Esophagus squamous epithelium (tissue), 5 donors: ENCODE results near the gene PYROXD2. TPM values are rescaled to one million over a fixed set of nuclear protein-coding genes. Genes with fewer than 3 reads are reported as not detected.

Experiments
- DNase-seq: peaks from one replicate; lab custom pipeline; 2025; lab: John Stamatoyannopoulos, UW
- H3K27ac ChIP-seq, 4 donors: fragments of 200-600 bp; sonication (generic); one replicate each; pipeline ENCODE4 v1.5.1; 2016 to 2019; ENCODE audit warnings: mild to moderate bottlenecking in 1 of 4
- H3K27me3 ChIP-seq, 4 donors: fragments of 200-600 bp; sonication (generic); 1 replicate in 3 of 4; 2 replicates in 1 of 4; pipeline versions ENCODE4 v1.5.1 to v1.6.0; 2017 to 2021; ENCODE audit warnings: antibody characterized with exemption in 1 of 4
- H3K36me3 ChIP-seq, 3 donors: fragments of 200-600 bp; sonication (generic); one replicate each; pipeline ENCODE4 v1.5.1; 2016 to 2019
- H3K4me1 ChIP-seq, 3 donors: fragments of 200-600 bp; sonication (generic); one replicate each; pipeline ENCODE4 v1.5.1; 2017 to 2019
- H3K4me3 ChIP-seq, 4 donors: fragments of 200-600 bp; sonication (generic); 1 replicate in 3 of 4; 2 replicates in 1 of 4; pipeline ENCODE4 v1.5.1; 2016 to 2019; ENCODE audit warnings: mild to moderate bottlenecking in 2 of 4, moderate library complexity in 1 of 4
- H3K9me3 ChIP-seq, 3 donors: fragments of 200-600 bp; sonication (generic); one replicate each; pipeline ENCODE4 v1.5.1; 2016 to 2019
- POLR2A ChIP-seq, 4 donors: fragments of 450-650 bp; IDR thresholded peaks; one replicate each; pipeline ENCODE4 v1.6.1; 2017; ENCODE audit warnings: antibody characterized with exemption in 4 of 4, mild to moderate bottlenecking in 4 of 4, moderate library complexity in 3 of 4
- WGBS, 2 donors: methylation state at CpG; one replicate each; pipeline ENCODE4 v1.1.5; 2018; 5-methylcytosine and 5-hydroxymethylcytosine counted together
- intact Hi-C: fragments of 100-400 bp; cut with DNase I; formaldehyde crosslinking; loops from one replicate; pipeline ENCODE4 v1.15.0; 2022
- total RNA-seq, 4 donors: library from RNA; depleted of rRNA; stranded (reverse); fragments of >200 nt; gene quantifications; one replicate each; pipeline ENCODE4 v1.1.0, GENCODE V29; 2016
- TF ChIP-seq, protein P1 (sequence below), 6 experiments: fragments of 450-650 bp in 4 of 6; fragments of 200-600 bp in 2 of 6; sonication (generic) in 2 of 6; IDR thresholded peaks; one replicate each; pipeline ENCODE4 v1.5.1; 2016 to 2019; ENCODE audit warnings: antibody characterized with exemption in 6 of 6, mild to moderate bottlenecking in 4 of 6, moderate library complexity in 4 of 6
- donor health status: DM: yes; HTN: yes; CAD: no.

The PYROXD2 gene
- total RNA-seq, 4 donors from 2014 or later = 1.6 to 7.7 (median 3.9) TPM

DNA sequence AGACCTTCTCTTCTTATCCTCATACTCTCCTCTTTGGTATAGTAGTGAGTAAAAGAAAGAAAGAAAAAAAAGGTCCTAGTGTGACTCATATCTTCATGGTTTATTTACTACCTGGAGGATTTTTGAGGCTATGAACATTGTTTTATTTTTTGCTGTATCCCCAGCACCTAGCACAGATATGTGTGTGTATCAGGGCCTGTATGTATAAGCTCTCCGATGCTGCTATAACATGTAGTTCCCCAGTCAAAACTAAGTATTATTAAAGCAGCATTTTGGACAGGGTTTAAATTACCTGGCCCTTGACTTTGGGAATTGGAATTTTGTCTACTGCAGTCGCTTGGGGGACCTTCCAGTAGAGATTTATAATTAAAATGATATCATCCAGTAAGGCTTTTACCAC lies 46.3 kb downstream of the PYROXD2 start:
- no peak overlapping the region for H3K27ac ChIP-seq
- TF ChIP-seq POLR2A (IDR thresholded peaks at IDR 0.05) = no peak
- TF ChIP-seq, protein P1, sequence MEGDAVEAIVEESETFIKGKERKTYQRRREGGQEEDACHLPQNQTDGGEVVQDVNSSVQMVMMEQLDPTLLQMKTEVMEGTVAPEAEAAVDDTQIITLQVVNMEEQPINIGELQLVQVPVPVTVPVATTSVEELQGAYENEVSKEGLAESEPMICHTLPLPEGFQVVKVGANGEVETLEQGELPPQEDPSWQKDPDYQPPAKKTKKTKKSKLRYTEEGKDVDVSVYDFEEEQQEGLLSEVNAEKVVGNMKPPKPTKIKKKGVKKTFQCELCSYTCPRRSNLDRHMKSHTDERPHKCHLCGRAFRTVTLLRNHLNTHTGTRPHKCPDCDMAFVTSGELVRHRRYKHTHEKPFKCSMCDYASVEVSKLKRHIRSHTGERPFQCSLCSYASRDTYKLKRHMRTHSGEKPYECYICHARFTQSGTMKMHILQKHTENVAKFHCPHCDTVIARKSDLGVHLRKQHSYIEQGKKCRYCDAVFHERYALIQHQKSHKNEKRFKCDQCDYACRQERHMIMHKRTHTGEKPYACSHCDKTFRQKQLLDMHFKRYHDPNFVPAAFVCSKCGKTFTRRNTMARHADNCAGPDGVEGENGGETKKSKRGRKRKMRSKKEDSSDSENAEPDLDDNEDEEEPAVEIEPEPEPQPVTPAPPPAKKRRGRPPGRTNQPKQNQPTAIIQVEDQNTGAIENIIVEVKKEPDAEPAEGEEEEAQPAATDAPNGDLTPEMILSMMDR (IDR thresholded peaks at IDR 0.05) = no peak
- peaks cover 0 to 28% (median 0%) of the 10 kb centered on the region in 3 donors for H3K4me1 ChIP-seq
- H3K27me3 ChIP-seq = peaks cover 0 to 35% (median 0%) of the 10 kb centered on the region in 4 donors
- intact Hi-C loops = no loop called here
- no peak overlapping the region for H3K4me3 ChIP-seq
- no peaks in the 10 kb centered on the region for H3K9me3 ChIP-seq
- DNase-seq = no peak
- WGBS, 2 donors = 92 to 98% methylated on average over 2 of the region's 2 CpGs
- no peaks in the 10 kb centered on the region for H3K36me3 ChIP-seq

DNA sequence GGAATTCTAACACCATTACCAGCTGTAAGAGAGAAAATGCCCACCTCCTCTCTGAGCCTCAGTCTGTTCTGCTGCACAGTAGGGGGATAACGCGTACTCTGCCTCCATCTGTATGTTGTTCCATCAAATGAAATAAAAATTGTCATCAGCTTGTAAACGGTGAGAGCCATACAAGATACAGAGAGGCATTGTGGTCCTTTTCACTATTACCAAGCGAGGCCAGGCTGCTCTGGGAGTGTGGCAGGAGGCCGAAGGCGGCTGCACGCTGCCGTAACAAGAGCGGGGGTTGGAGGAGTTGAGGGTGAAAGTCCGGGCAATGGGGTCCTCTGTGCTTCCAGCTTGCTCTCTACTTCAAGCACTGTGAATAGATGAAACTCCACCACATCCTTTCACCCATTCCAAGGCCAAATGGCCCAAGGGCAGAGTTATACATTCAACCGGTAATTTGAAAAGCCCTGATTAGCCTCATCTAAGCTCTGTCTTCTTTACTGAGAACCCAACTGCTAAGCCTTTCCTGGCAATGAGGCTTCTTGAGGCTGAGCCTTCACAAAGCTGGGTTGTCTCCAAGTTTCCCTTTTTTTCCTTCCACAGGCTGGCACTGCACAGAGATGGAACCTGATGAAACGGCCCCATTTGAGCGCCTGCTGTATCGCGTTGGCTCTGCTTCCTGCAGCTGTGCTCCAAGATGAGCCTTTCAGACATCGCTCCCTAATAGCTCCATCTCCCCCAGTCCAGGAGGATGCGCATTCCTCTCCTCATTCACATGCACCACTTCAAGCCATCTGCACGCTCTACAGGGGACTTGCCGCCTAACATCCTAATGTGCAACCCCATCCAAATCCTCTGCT lies 47.2 kb downstream of the PYROXD2 start:
- H3K4me3 ChIP-seq = no peak overlapping the region
- no peak overlapping the region for H3K27ac ChIP-seq
- H3K27me3 ChIP-seq = peaks cover 0 to 34% (median 0%) of the 10 kb centered on the region in 4 donors
- no peak for DNase-seq
- TF ChIP-seq POLR2A (IDR thresholded peaks at IDR 0.05) = no peak
- TF ChIP-seq, protein P1 (IDR thresholded peaks at IDR 0.05) = no peak
- no peaks in the 10 kb centered on the region for H3K9me3 ChIP-seq
- H3K4me1 ChIP-seq = peaks cover 0 to 30% (median 0%) of the 10 kb centered on the region in 3 donors
- whole genome bisulfite sequencing, 2 donors = 46 to 48% methylated on average over 18 to 19 of the region's 19 CpGs
- intact Hi-C loops = no loop called here
- H3K36me3 ChIP-seq = no peaks in the 10 kb centered on the region

DNA sequence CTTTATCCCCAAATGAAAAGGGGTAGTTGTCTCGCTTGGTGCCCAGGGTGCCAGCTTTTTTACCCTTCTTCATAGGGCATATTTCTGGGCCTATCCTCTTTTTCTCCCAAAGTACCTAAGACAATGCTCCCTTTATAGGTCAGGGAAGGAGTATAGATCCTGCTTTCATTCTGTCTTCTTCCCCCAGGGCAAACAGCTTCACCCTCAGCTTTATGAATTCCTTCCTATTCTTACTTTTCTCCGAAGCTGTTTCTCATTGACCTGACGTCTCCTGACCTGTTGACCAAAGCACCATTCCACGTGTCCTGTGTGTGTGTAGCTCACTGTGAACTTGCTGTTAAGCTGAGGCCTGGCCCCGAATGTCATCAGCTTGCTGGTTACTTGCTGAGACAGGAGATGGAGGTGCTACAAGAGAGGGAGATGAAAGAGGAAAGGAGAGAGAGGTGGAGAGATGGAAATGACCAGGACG lies 48.9 kb downstream of the PYROXD2 start:
- Histone ChIP-seq H3K4me3 (no peak overlapping the region), H3K4me1 (peaks cover 4 to 35% (median 6%) of the 10 kb centered on the region in 3 donors), H3K27ac (no peak overlapping the region), H3K36me3 (no peaks in the 10 kb centered on the region), H3K27me3 (peaks cover 0 to 23% (median 0%) of the 10 kb centered on the region in 4 donors), H3K9me3 (no peaks in the 10 kb centered on the region)
- no peak for DNase-seq
- 73 to 83% methylated on average over 6 of the region's 6 CpGs for WGBS, 2 donors
- TF ChIP-seq, protein P1 (IDR thresholded peaks at IDR 0.05) = no peak
- no peak for TF ChIP-seq POLR2A (IDR thresholded peaks at IDR 0.05)
- intact Hi-C loops = no loop called here

DNA sequence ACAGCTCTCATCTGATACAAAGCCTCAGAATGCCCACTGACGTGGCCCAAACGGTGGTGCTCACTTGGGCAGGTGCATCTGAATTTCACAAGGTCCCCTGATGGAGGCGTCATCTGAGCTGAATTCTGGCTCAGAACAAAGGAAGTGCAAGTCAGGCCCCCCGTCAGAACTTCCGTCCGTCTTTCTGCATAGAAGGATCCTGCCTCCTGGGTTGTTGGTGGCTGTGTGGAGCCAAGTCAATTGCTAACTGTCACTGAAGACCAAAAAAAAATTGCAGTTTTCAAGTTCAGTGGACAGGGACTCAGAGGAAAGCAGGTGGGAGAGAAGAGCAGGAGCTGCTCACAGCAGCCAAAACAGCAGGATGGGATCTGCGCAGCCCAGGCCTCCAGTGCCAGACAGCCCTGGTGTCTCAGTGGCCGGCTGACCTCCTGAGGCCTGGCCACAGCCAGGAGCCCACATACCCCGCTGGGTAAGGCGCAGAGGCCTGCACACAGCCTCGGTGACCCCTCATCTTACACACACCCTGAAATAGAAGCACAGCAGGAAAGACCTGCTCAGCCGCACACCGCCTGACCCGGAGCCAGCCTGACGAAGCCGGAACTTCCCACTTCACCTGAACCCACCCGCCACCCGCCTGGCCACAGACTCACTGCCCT lies 49.4 kb downstream of the PYROXD2 start:
- H3K27me3 ChIP-seq = peaks cover 0 to 23% (median 0%) of the 10 kb centered on the region in 4 donors
- H3K9me3 ChIP-seq = no peaks in the 10 kb centered on the region
- intact Hi-C loops = no loop called here
- no peak overlapping the region for H3K27ac ChIP-seq
- no peaks in the 10 kb centered on the region for H3K36me3 ChIP-seq
- H3K4me1 ChIP-seq = peaks cover 4 to 39% (median 7%) of the 10 kb centered on the region in 3 donors
- 87 to 90% methylated on average over 13 to 14 of the region's 18 CpGs for WGBS, 2 donors
- no peak overlapping the region for H3K4me3 ChIP-seq
- TF ChIP-seq POLR2A (IDR thresholded peaks at IDR 0.05) = no peak
- TF ChIP-seq, protein P1 (IDR thresholded peaks at IDR 0.05) = no peak
- DNase-seq = no peak
